ENCODE data around the gene MAP3K5.

The MAP3K5 gene

GRCh38 chr6:136552054-136552453 is 240.2 kb downstream of the MAP3K5 start:
- no peak overlapping the region for H2BK120ac ChIP-seq (ENCODE audit: insufficient read depth, low read length, poor library complexity)
- H2BK12ac ChIP-seq (ENCODE audit: low read length), result no peak overlapping the region
- no peak overlapping the region for H3K4me2 ChIP-seq (ENCODE audit: low read length)
- WGBS (ENCODE audit: extremely low coverage, insufficient coverage, insufficient read length), result no CpG with 5 or more reads among the region's 4 CpGs
- H4K12ac ChIP-seq (ENCODE audit: low read depth, low read length), result no peak overlapping the region
- no peak for DNase-seq
- H3K27ac ChIP-seq (ENCODE audit: low read depth, low read length), result no peak overlapping the region
- H3K36me3 ChIP-seq (ENCODE audit: control insufficient read depth in 1 of 2, insufficient read depth in 2 of 2, low read length in 2 of 2), result no peaks in the 10 kb centered on the region
- H4K8ac ChIP-seq (ENCODE audit: low read depth, low read length), result no peak overlapping the region
- H4K91ac ChIP-seq (ENCODE audit: low read depth, low read length), result no peak overlapping the region
- H3K79me2 ChIP-seq (ENCODE audit: control insufficient read depth, insufficient read depth, low read length, poor library complexity), result peaks cover 9% of the 10 kb centered on the region
- no peak overlapping the region for H2AK5ac ChIP-seq (ENCODE audit: low read length)
- peaks cover 2 to 3% of the 10 kb centered on the region in 2 experiments for H3K4me1 ChIP-seq (ENCODE audit: control insufficient read depth in 1 of 2, insufficient read depth in 2 of 2, low read length in 2 of 2)
- no peak overlapping the region for H2AFZ ChIP-seq (ENCODE audit: insufficient read depth, low read length, poor library complexity)
- no peak overlapping the region for H3K14ac ChIP-seq (ENCODE audit: low read length)
- H3K4ac ChIP-seq (ENCODE audit: low read depth, low read length), result no peak overlapping the region
- H3K23ac ChIP-seq (ENCODE audit: low read length), result no peak overlapping the region
- H3K9me3 ChIP-seq (ENCODE audit: insufficient read depth, low read depth, low read length), result no peaks in the 10 kb centered on the region
- peaks cover 8% of the 10 kb centered on the region for H3K79me1 ChIP-seq (ENCODE audit: low read length)
- H3K9ac ChIP-seq (ENCODE audit: low read length), result no peak overlapping the region
- H3K4me3 ChIP-seq (ENCODE audit: low read depth, low read length), result no peak overlapping the region
- H3K18ac ChIP-seq (ENCODE audit: low read length), result no peak overlapping the region
- H2BK5ac ChIP-seq (ENCODE audit: low read depth, low read length, poor library complexity), result no peak overlapping the region
- no peaks in the 10 kb centered on the region for H3K27me3 ChIP-seq (ENCODE audit: insufficient read depth, low read length)

GRCh38 chr6:136551103-136551502 is 241.2 kb downstream of the MAP3K5 start:
- no CpG with 5 or more reads among the region's 8 CpGs for WGBS (ENCODE audit: extremely low coverage, insufficient coverage, insufficient read length)
- H3K9ac ChIP-seq (ENCODE audit: low read length), result no peak overlapping the region
- H3K4me3 ChIP-seq (ENCODE audit: low read depth, low read length), result no peak overlapping the region

GRCh38 chr6:136550330-136551071 is 241.8 kb downstream of the MAP3K5 start, which contains the start of gene MAP7:
Gene MAP7, minus strand, starts transcription at chr6:136550422. Its CDS starts 14 bp downstream, at chr6:136550408.
- H4K12ac ChIP-seq (ENCODE audit: low read depth, low read length), result peak within 1 kb of the TSS; percentile 84
- no CpG with 5 or more reads among the region's 79 CpGs for WGBS (ENCODE audit: extremely low coverage, insufficient coverage, insufficient read length)
- H4K91ac ChIP-seq (ENCODE audit: low read depth, low read length), result peak within 1 kb of the TSS; percentile 67
- H3K27ac ChIP-seq (ENCODE audit: low read depth, low read length), result peak within 1 kb of the TSS; percentile 50
- peak within 1 kb of the TSS; percentile 97 for H3K4ac ChIP-seq (ENCODE audit: low read depth, low read length)
- H3K4me1 ChIP-seq (ENCODE audit: control insufficient read depth in 1 of 2, insufficient read depth in 2 of 2, low read length in 2 of 2), result peaks cover 2 to 3% of the 10 kb centered on the region in 2 experiments
- H3K27me3 ChIP-seq (ENCODE audit: insufficient read depth, low read length), result no peaks in the 10 kb centered on the region
- peak within 1 kb of the TSS; percentile 78 for H3K18ac ChIP-seq (ENCODE audit: low read length)
- DNase-seq, result peak; percentile 95 to 97
- H2BK120ac ChIP-seq (ENCODE audit: insufficient read depth, low read length, poor library complexity), result peak within 1 kb of the TSS; percentile 64
- H2AFZ ChIP-seq (ENCODE audit: insufficient read depth, low read length, poor library complexity), result peak within 1 kb of the TSS; percentile 93
- H2AK5ac ChIP-seq (ENCODE audit: low read length), result no peak within 1 kb of the TSS
- peaks cover 8% of the 10 kb centered on the region for H3K79me1 ChIP-seq (ENCODE audit: low read length)
- peak within 1 kb of the TSS; percentile 60 for H3K9ac ChIP-seq (ENCODE audit: low read length)
- H3K4me3 ChIP-seq (ENCODE audit: low read depth, low read length), result peak within 1 kb of the TSS; percentile 87
- peak within 1 kb of the TSS; percentile 74 for H3K23ac ChIP-seq (ENCODE audit: low read length)
- H3K79me2 ChIP-seq (ENCODE audit: control insufficient read depth, insufficient read depth, low read length, poor library complexity), result peaks cover 9% of the 10 kb centered on the region
- peak within 1 kb of the TSS; percentile 52 for H3K14ac ChIP-seq (ENCODE audit: low read length)
- no peaks in the 10 kb centered on the region for H3K36me3 ChIP-seq (ENCODE audit: control insufficient read depth in 1 of 2, insufficient read depth in 2 of 2, low read length in 2 of 2)
- peak within 1 kb of the TSS; percentile 95 for H3K4me2 ChIP-seq (ENCODE audit: low read length)
- no peak within 1 kb of the TSS for H2BK12ac ChIP-seq (ENCODE audit: low read length)
- peak within 1 kb of the TSS; percentile 83 for H4K8ac ChIP-seq (ENCODE audit: low read depth, low read length)
- peak within 1 kb of the TSS; percentile 62 for H2BK5ac ChIP-seq (ENCODE audit: low read depth, low read length, poor library complexity)
- no peaks in the 10 kb centered on the region for H3K9me3 ChIP-seq (ENCODE audit: insufficient read depth, low read depth, low read length)

More at GRCh38 chr6:136551103-136551502, 241.2 kb downstream of the MAP3K5 start:
- Histone ChIP-seq H3K36me3 (ENCODE audit: control insufficient read depth in 1 of 2, insufficient read depth in 2 of 2, low read length in 2 of 2) (no peaks in the 10 kb centered on the region), H3K4me2 (ENCODE audit: low read length) (peak overlapping the region; percentile 95), H2BK5ac (ENCODE audit: low read depth, low read length, poor library complexity) (peak overlapping the region; percentile 28), H3K9me3 (ENCODE audit: insufficient read depth, low read depth, low read length) (no peaks in the 10 kb centered on the region), H2AFZ (ENCODE audit: insufficient read depth, low read length, poor library complexity) (no peak overlapping the region), H3K23ac (ENCODE audit: low read length) (no peak overlapping the region), H3K14ac (ENCODE audit: low read length) (no peak overlapping the region), H3K27ac (ENCODE audit: low read depth, low read length) (peak overlapping the region; percentile 50), H4K8ac (ENCODE audit: low read depth, low read length) (peak overlapping the region; percentile 83), H4K91ac (ENCODE audit: low read depth, low read length) (no peak overlapping the region), H3K79me1 (ENCODE audit: low read length) (peaks cover 8% of the 10 kb centered on the region), H2BK12ac (ENCODE audit: low read length) (no peak overlapping the region), H3K79me2 (ENCODE audit: control insufficient read depth, insufficient read depth, low read length, poor library complexity) (peaks cover 9% of the 10 kb centered on the region), H3K4ac (ENCODE audit: low read depth, low read length) (no peak overlapping the region), H2BK120ac (ENCODE audit: insufficient read depth, low read length, poor library complexity) (no peak overlapping the region), H4K12ac (ENCODE audit: low read depth, low read length) (no peak overlapping the region), H3K18ac (ENCODE audit: low read length) (peak overlapping the region; percentile 49), H2AK5ac (ENCODE audit: low read length) (no peak overlapping the region), H3K4me1 (ENCODE audit: control insufficient read depth in 1 of 2, insufficient read depth in 2 of 2, low read length in 2 of 2) (peaks cover 2 to 3% of the 10 kb centered on the region in 2 experiments), H3K27me3 (ENCODE audit: insufficient read depth, low read length) (no peaks in the 10 kb centered on the region)
- DNase-seq, result no peak

GRCh38 chr6:136550045-136550329 is 242.3 kb downstream of the MAP3K5 start:
- H3K23ac ChIP-seq (ENCODE audit: low read length), result no peak overlapping the region
- H3K79me1 ChIP-seq (ENCODE audit: low read length), result peaks cover 8% of the 10 kb centered on the region
- no peaks in the 10 kb centered on the region for H3K36me3 ChIP-seq (ENCODE audit: control insufficient read depth in 1 of 2, insufficient read depth in 2 of 2, low read length in 2 of 2)
- no peaks in the 10 kb centered on the region for H3K9me3 ChIP-seq (ENCODE audit: insufficient read depth, low read depth, low read length)
- H3K4me2 ChIP-seq (ENCODE audit: low read length), result peak overlapping the region; percentile 95
- peaks cover 9% of the 10 kb centered on the region for H3K79me2 ChIP-seq (ENCODE audit: control insufficient read depth, insufficient read depth, low read length, poor library complexity)
- H4K12ac ChIP-seq (ENCODE audit: low read depth, low read length), result peak overlapping the region; percentile 84
- peak overlapping the region; percentile 13 for H3K27ac ChIP-seq (ENCODE audit: low read depth, low read length)
- H2BK120ac ChIP-seq (ENCODE audit: insufficient read depth, low read length, poor library complexity), result peak overlapping the region; percentile 64
- DNase-seq, result no peak
- H3K14ac ChIP-seq (ENCODE audit: low read length), result peak overlapping the region; percentile 52
- H2BK5ac ChIP-seq (ENCODE audit: low read depth, low read length, poor library complexity), result peak overlapping the region; percentile 62
- no peaks in the 10 kb centered on the region for H3K27me3 ChIP-seq (ENCODE audit: insufficient read depth, low read length)
- H2AFZ ChIP-seq (ENCODE audit: insufficient read depth, low read length, poor library complexity), result peak overlapping the region; percentile 93
- H4K8ac ChIP-seq (ENCODE audit: low read depth, low read length), result peak overlapping the region; percentile 78
- peak overlapping the region; percentile 78 for H3K18ac ChIP-seq (ENCODE audit: low read length)
- H3K4me3 ChIP-seq (ENCODE audit: low read depth, low read length), result peak overlapping the region; percentile 87
- peak overlapping the region; percentile 67 for H4K91ac ChIP-seq (ENCODE audit: low read depth, low read length)
- H2AK5ac ChIP-seq (ENCODE audit: low read length), result no peak overlapping the region
- peak overlapping the region; percentile 60 for H3K9ac ChIP-seq (ENCODE audit: low read length)
- WGBS (ENCODE audit: extremely low coverage, insufficient coverage, insufficient read length), result no CpG with 5 or more reads among the region's 46 CpGs
- H2BK12ac ChIP-seq (ENCODE audit: low read length), result no peak overlapping the region
- H3K4me1 ChIP-seq (ENCODE audit: control insufficient read depth in 1 of 2, insufficient read depth in 2 of 2, low read length in 2 of 2), result peaks cover 2 to 3% of the 10 kb centered on the region in 2 experiments
- peak overlapping the region; percentile 97 for H3K4ac ChIP-seq (ENCODE audit: low read depth, low read length)

All from trophoblast cell (in vitro differentiated cells and primary cell).